ENCODE data around the gene MAP2K6.
A peak's percentile ranks its signal among the peaks of the same experiment; 100 is the strongest.

The MAP2K6 gene

GRCh38 chr17:69578385-69578936 is 164.0 kb downstream of the MAP2K6 start:
- no peak for DNase-seq (ENCODE audit: low read depth)
- H3K4me3 ChIP-seq (ENCODE audit: low read depth, low read length), result no peak overlapping the region
- TF ChIP-seq, protein P1, sequence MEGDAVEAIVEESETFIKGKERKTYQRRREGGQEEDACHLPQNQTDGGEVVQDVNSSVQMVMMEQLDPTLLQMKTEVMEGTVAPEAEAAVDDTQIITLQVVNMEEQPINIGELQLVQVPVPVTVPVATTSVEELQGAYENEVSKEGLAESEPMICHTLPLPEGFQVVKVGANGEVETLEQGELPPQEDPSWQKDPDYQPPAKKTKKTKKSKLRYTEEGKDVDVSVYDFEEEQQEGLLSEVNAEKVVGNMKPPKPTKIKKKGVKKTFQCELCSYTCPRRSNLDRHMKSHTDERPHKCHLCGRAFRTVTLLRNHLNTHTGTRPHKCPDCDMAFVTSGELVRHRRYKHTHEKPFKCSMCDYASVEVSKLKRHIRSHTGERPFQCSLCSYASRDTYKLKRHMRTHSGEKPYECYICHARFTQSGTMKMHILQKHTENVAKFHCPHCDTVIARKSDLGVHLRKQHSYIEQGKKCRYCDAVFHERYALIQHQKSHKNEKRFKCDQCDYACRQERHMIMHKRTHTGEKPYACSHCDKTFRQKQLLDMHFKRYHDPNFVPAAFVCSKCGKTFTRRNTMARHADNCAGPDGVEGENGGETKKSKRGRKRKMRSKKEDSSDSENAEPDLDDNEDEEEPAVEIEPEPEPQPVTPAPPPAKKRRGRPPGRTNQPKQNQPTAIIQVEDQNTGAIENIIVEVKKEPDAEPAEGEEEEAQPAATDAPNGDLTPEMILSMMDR (conservative IDR thresholded peaks at IDR 0.05; ENCODE audit: low read depth, low read length), result no peak

DNA sequence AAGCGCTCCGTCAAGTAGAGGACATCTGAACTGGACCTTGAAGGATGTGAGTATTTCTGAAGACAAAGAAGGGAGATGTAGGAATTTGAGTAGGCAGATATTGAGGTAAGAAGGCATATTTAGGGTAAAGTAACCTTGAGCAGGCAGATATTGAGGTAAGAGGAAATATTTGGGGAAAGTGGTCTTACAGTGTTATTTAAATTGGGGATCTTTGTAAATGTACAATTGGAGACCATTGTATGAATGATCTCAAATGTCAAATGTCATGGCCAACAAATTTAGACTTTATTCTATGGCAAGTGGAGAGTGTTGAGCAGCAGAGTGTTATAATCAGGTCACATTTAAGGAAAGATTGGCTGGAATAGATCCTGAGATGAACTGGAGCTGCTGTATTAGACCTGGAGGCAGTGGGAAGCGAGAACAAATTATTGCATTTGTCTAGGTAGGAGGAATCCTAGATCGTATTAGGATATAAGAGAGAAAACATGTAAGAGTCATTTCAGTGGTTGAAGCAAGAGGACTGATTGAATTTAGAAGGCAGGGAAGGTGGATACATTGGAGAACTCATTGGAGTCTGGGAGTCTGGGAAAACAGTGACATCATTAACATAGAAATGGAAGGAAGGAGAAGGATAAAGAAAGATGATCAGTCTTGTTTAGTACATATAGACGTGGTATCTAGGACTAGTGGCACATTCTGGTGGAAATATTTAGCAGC is 165.6 kb downstream of the MAP2K6 start:
- DNase-seq (ENCODE audit: low read depth), result no peak
- TF ChIP-seq, protein P1 (conservative IDR thresholded peaks at IDR 0.05; ENCODE audit: low read depth, low read length), result no peak
- no peak overlapping the region for H3K4me3 ChIP-seq (ENCODE audit: low read depth, low read length)

GRCh38 chr17:69581061-69581961 is 166.8 kb downstream of the MAP2K6 start:
- no peak for DNase-seq (ENCODE audit: low read depth)
- TF ChIP-seq, protein P1 (conservative IDR thresholded peaks at IDR 0.05; ENCODE audit: low read depth, low read length), result no peak
- no peak overlapping the region for H3K4me3 ChIP-seq (ENCODE audit: low read depth, low read length)

GRCh38 chr17:69588316-69588715 is 173.8 kb downstream of the MAP2K6 start:
- H3K4me3 ChIP-seq (ENCODE audit: low read depth, low read length), result no peak overlapping the region
- TF ChIP-seq, protein P1 (conservative IDR thresholded peaks at IDR 0.05; ENCODE audit: low read depth, low read length), result no peak
- no peak for DNase-seq (ENCODE audit: low read depth)

GRCh38 chr17:69588827-69589239 is 174.3 kb downstream of the MAP2K6 start:
- no peak overlapping the region for H3K4me3 ChIP-seq (ENCODE audit: low read depth, low read length)
- peak; percentile 83 for DNase-seq (ENCODE audit: low read depth)
- TF ChIP-seq, protein P1 (conservative IDR thresholded peaks at IDR 0.05; ENCODE audit: low read depth, low read length), result no peak

GRCh38 chr17:69590671-69591070 is 176.2 kb downstream of the MAP2K6 start:
- TF ChIP-seq, protein P1 (conservative IDR thresholded peaks at IDR 0.05; ENCODE audit: low read depth, low read length), result no peak
- H3K4me3 ChIP-seq (ENCODE audit: low read depth, low read length), result no peak overlapping the region
- no peak for DNase-seq (ENCODE audit: low read depth)

All from choroid plexus epithelial cell (primary cell).